ENCODE results near the gene BEND6. TPM values are rescaled to one million over a fixed set of nuclear protein-coding genes. Genes with fewer than 3 reads are reported as not detected.

BEND6 gene
- total and polyA plus RNA-seq, 2 of the 8 experiments (the other 6 are each of a cell fraction or from before 2014, with no cell fraction given) = 0.71 to 2.1 TPM

DNA sequence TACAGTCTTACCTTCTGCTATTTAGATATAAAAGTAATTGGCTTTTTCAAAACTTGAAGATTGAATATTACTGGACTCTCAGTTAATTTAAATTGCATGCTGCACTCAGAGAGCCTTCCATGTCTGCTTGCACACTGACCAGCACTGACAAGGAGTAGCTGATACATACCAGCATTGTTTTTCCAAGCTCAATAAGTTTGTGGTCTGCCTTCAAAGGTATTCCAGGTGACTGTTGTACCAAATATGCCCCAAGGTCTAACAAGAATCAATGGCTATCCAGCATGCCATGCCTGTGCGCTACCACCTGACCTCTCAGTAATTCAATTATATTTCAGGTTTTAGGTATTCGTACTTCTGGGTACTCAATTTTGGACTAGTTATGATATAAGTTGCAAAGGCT lies 30.0 kb downstream of the BEND6 start:
- Histone ChIP-seq H3K4me1 (replicated peaks in 1 of 4; ENCODE audit: control insufficient read depth in 3 of 4, insufficient read depth in 4 of 4, low read length in 3 of 4) (no peaks in the 10 kb centered on the region), H4K20me1 (replicated peaks in 1 of 2; ENCODE audit: control insufficient read depth in 1 of 2, insufficient read depth in 2 of 2, low read length in 2 of 2) (no peaks in the 10 kb centered on the region), H3K27me3 (replicated peaks in 1 of 4; ENCODE audit: control insufficient read depth in 3 of 4, extremely low read depth in 1 of 4, insufficient read depth in 3 of 4, low read length in 3 of 4) (no peaks in the 10 kb centered on the region), H3K23me2 (ENCODE audit: low read depth, low read length) (no peaks in the 10 kb centered on the region), H4K8ac (ENCODE audit: extremely low read depth, insufficient read depth, low read length) (no peak overlapping the region), H3K9me3 (ENCODE audit: insufficient read depth in 2 of 2, low read depth in 1 of 2, low read length in 1 of 2) (no peaks in the 10 kb centered on the region), H3K14ac (ENCODE audit: insufficient read length) (no peak overlapping the region), H3K79me2 (ENCODE audit: control insufficient read depth in 1 of 2, insufficient read depth in 2 of 2, low read length in 2 of 2) (no peaks in the 10 kb centered on the region), H3K36me3 (ENCODE audit: control insufficient read depth in 2 of 4, insufficient read depth in 4 of 4, low read length in 3 of 4) (no peaks in the 10 kb centered on the region), H2BK5ac (ENCODE audit: low read depth, low read length) (no peak overlapping the region), H2BK12ac (ENCODE audit: low read depth, low read length) (no peak overlapping the region), H3K9ac (replicated peaks in 1 of 4; ENCODE audit: extremely low read depth in 1 of 4, low read depth in 3 of 4, low read length in 3 of 4) (no peak overlapping the region; a peak in 2 of 7 replicates), H2AK5ac (ENCODE audit: low read depth, low read length) (no peak overlapping the region), H3K4me2 (ENCODE audit: insufficient read depth in 1 of 2, low read depth in 2 of 2, low read length in 2 of 2) (no peak overlapping the region), H3K4ac (replicated peaks; ENCODE audit: insufficient read length, low read depth, low read length) (no peak overlapping the region), H3K18ac (ENCODE audit: extremely low read depth, low read length) (no peak overlapping the region), H4K91ac (replicated peaks; ENCODE audit: insufficient read length, low read length) (no peak overlapping the region), H2AFZ (ENCODE audit: low read length) (no peak overlapping the region), H3K23ac (ENCODE audit: insufficient read length) (no peak overlapping the region), H4K5ac (ENCODE audit: insufficient read length, low read depth, low read length) (no peak overlapping the region), H3K4me3 (ENCODE audit: extremely low read depth in 1 of 4, insufficient read depth in 2 of 4, low read depth in 3 of 4, low read length in 4 of 4) (no peak overlapping the region), H2BK15ac (ENCODE audit: low read length) (no peak overlapping the region), H2BK120ac (replicated peaks; ENCODE audit: low read depth, low read length) (no peak overlapping the region), H3K27ac (ENCODE audit: low read depth, low read length) (no peak overlapping the region), H3K79me1 (ENCODE audit: low read depth, low read length) (no peaks in the 10 kb centered on the region), H3K56ac (replicated peaks; ENCODE audit: insufficient read length, low read depth, low read length) (no peak overlapping the region), H2BK20ac (ENCODE audit: low read length) (no peak overlapping the region)
- DNase-seq (ENCODE audit: low read depth in 1 of 2, low spot score in 2 of 2) (no peak), FAIRE-seq (no peak)
- POLR2A ChIA-PET (ENCODE audit: partially characterized antibody) = no interaction called here
- WGBS, 2 experiments (ENCODE audit: extremely low coverage in 1 of 2, insufficient coverage in 1 of 2, insufficient read length in 1 of 2, insufficient replicate concordance in 2 of 2, low coverage in 1 of 2, low lambda C conversion rate in 2 of 2, missing lambda C conversion rate in 1 of 2) = 90% methylated on average over 2 of the region's 2 CpGs; no CpG with 5 or more reads in 1 of the 2 experiments
- CTCF ChIA-PET (ENCODE audit: partially characterized antibody) = interaction anchor here (1.1 to 1.7 kb wide), 4 partner anchors 25 to 82 kb away, joined by 3 to 5 read pairs (median 4); no protein-coding TSS in a partner anchor
- TF ChIP-seq SIX5 (IDR thresholded peaks at IDR 0.05; ENCODE audit: low read depth, low read length) (no peak), TEAD4 (IDR thresholded peaks at IDR 0.05; ENCODE audit: low read depth, low read length) (no peak), BRCA1 (IDR thresholded peaks at IDR 0.05; ENCODE audit: low read depth, low read length) (no peak)
- TF ChIP-seq, protein P1, sequence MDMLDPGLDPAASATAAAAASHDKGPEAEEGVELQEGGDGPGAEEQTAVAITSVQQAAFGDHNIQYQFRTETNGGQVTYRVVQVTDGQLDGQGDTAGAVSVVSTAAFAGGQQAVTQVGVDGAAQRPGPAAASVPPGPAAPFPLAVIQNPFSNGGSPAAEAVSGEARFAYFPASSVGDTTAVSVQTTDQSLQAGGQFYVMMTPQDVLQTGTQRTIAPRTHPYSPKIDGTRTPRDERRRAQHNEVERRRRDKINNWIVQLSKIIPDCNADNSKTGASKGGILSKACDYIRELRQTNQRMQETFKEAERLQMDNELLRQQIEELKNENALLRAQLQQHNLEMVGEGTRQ (IDR thresholded peaks at IDR 0.05; ENCODE audit: low read length) = no peak
